GM18508 (cell line): ENCODE results near the gene SPTBN5.

Experiments used
- ATAC-seq: cut with Tn5 transposase; IDR thresholded peaks from one replicate; pipeline ENCODE4 v1.9.1; 2021; ENCODE audit warnings: moderate number of reproducible peaks; ENCODE audit not compliant: insufficient read depth, unreplicated experiment

SPTBN5 gene

DNA sequence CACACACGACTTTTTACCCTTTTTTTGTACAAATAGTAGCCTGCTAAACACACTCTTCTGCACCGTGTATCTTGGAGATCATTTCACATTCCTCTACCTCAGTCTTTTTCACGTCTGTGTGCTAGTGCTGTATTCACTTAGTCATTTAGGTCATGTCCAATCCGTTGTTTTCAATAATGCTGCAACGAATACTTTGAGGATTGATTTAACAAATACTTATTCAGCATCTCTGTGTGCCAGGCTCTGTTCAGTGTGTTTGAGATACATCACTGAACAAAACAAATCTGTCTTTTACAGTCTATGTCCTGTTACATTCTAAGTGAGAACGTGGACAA is 65.1 kb downstream of the SPTBN5 start:
- ATAC-seq: no peak

- no peak for ATAC-seq
These were observed 65.7 kb downstream of the SPTBN5 start, which contains the start of gene JMJD7 for GRCh38 chr15:41827880-41828806. Gene JMJD7, plus strand, starts transcription at chr15:41828092. Its CDS starts 33 bp downstream, at chr15:41828125.

DNA sequence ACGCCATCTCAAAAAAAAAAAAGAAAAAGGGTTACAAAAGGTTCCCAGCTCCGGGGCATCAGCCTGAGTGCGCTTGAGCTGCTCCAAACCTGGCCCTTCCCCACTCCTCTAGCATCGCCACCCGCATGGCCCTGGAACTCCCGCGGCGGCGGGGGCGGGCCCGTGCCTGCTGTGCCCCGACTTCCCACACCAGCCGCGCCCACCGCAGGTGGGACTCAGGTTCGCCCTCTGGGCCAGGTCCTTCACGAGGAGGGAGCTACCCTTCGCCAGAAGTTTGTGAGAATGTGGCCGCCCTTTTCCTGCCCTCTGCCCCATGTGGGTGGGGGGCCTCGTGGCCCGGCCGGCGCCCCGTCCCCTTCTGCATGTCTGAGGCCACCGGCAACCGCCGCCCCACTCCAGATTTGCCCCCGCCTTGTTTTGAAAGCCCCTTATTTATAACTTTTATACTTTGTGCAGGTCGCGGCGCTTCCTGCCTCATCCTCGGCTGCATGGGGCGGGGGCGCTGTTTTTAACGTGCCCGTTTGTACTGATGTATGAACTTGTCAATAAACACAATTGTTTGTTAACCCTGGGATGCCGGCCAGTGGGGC is 66.5 kb downstream of the SPTBN5 start:
- no peak for ATAC-seq

GRCh38 chr15:41825572-41826535 is 68.0 kb downstream of the SPTBN5 start:
- ATAC-seq: no peak

DNA sequence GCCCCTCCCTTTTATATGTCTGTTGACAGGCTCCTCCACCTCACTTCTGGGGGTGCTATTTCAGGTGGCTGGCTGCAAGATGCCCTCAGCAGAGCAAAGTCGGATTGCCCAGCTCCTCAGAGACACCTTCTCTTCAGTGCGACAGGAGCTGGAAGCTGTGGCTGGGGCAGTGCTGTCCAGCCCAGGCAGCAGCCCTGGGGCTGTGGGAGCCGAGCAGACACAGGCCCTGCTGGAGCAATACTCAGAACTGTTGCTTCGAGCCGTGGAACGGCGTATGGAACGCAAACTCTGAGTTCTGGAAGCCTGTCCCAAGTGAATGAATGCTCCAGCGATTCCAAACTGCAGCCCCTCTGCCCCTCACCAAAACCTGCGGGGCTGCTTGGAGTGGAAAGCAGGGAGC is 68.7 kb downstream of the SPTBN5 start:
- ATAC-seq: no peak

GRCh38 chr15:41824062-41824745 is 69.6 kb downstream of the SPTBN5 start:
- no peak for ATAC-seq

GRCh38 chr15:41823502-41823901 is 70.4 kb downstream of the SPTBN5 start:
- ATAC-seq: no peak

GRCh38 chr15:41822957-41823356 is 70.9 kb downstream of the SPTBN5 start:
- ATAC-seq: no peak

DNA sequence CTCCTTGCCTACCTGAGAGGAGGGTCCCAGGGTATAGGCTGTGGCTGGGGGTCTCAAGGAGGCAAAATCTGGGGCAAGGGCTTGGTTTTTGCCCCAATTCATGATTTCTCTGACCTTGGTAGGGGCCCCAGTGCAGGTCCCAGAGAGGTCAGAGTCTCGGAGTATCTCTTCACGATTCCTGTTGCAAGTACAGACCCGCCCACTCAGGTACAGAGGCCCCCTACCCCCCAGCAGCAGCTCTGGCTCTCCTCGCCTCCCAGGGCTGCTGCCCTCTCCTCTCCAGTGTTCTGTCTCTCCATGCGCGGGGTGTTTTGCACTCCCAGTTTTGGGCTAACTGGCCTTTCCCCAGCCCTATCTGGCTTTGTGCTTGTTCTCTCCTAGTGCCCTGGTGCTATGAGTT is 71.4 kb downstream of the SPTBN5 start:
- no peak for ATAC-seq

DNA sequence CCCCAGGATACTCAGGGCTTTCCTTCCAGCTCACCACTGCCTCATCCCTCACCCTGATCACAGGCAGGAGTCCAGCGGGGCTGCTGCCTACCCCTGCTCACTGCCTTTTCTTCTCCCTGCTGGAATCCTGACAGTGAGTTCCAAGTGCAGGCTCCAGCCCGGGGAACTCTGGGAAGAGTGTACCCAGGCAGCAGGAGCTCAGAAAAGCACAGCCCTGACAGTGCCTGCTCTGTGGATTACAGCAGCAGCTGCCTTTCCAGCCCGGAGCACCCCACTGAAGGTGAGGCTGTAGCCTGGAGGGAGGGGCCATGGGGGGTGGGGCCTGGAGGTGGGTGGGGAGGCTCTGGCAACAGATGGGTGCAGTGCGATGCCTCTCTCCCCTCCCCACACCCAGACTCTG is 72.0 kb downstream of the SPTBN5 start:
- ATAC-seq: no peak

DNA sequence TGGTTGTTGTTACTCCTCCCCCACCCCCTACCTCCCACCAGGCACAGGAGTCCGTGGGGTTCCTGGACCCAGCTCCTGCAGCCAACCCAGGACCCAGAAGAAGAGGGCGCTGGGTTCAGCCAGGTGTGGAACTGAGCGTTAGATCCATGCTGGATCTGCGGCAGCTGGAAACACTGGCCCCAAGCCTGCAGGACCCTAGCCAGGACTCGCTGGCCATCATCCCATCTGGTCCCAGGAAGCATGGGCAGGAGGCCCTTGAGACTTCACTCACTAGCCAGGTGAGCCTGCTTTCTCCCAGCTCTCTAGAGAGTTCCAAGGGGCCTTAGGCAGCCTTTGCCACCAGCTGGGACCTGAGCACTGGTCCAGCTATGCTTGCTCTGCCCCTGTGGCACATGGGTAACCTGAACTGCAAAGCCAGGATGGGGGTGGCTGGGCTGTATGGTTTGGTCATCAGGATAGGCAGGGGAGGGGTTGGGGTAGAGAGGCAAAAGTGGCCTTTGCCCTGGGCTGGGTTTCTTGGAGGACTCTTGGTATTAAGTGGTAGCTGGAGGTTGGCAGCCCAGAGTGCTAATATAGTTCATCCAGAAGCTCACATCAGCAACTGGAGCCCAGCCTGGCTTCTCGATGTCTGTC is 72.9 kb downstream of the SPTBN5 start:
- no peak for ATAC-seq

- ATAC-seq: no peak
These were observed 74.3 kb downstream of the SPTBN5 start for GRCh38 chr15:41819455-41820050.

DNA sequence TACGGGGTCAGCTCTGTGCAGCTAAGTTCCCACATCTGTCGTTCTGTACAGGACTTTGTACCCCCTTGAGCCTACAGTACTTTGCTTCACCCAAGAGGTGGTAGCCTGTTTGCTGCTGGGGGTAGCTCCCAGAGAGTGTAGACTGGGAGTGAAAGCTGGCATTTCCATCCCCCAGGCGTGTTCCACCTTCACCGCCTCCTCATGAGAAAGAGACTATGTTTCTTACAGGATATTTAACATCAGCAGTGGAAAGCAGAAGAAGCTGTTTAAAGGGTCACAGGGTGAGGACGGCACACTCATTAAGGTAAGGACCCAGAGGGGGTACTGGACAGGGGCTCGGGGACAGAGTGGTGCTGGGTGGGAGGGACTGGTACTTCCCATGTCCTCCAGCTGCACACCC is 76.1 kb downstream of the SPTBN5 start:
- ATAC-seq: no peak

DNA sequence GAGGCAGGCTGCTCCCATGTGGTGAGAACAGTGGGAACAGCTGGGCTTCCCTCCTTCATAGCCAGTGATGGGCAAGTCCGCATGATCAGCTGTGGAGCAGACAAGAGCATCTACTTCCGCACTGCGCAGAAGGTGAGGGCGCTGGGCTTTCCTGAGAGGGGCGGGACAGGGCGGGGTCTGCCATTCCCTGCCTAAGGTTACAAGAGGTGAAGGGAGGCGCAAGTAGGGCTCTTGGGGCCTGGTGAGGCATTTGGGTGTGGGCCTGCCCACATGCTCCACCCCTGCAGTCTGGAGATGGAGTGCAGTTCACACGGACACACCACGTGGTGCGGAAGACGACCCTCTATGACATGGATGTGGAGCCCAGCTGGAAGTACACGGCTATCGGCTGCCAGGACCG is 76.5 kb downstream of the SPTBN5 start:
- no peak for ATAC-seq

DNA sequence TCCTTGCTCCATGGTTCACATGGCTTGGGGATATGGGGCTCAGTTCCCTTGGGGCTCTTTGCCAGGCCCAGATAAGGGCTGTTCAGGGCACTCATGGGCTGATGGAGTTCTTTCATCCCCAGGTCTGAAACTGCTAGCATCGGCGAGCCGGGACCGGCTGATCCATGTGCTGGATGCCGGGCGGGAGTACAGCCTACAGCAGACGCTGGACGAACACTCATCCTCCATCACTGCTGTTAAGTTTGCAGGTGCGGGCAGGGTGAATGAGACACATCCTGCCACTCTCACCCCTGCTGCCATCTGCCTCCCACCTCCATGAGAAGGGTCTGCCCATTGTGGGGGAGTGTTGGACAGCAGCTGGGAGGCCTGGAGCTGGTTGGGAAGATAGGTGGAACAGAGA is 77.1 kb downstream of the SPTBN5 start:
- no peak for ATAC-seq

DNA sequence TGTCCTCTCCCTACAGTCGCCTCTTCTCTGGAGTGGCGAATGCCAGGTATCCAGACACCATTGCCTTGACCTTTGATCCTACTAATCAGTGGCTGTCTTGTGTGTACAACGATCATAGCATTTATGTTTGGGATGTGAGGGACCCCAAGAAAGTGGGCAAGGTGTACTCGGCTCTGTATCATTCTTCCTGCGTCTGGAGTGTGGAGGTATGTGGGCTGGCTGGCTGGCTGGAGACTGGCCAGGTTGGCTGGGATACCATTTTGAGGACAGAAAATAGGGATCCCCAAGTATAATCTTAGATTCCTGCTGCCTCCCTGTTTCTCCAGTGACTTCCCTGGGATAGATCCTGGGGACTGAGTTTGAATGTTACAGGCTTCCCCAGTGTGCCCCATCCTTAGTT is 79.3 kb downstream of the SPTBN5 start:
- ATAC-seq: no peak

DNA sequence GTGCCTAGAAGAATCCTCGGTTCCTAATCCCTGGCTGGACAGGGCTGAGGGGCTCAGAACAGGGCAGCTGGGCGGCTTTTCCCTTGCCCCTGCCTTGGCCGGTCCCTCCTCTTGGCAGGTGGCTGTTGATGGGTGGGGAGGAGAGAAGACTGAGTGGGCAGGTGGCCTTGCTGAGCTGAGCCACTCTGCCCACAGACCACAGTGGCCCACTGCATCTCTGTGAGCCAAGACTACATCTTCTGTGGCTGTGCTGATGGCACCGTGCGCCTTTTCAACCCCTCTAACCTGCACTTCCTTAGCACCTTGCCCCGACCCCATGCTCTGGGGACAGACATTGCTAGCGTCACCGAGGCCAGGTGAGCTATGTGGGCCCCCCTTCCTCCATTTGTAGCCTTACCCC is 80.4 kb downstream of the SPTBN5 start:
- ATAC-seq: no peak

DNA sequence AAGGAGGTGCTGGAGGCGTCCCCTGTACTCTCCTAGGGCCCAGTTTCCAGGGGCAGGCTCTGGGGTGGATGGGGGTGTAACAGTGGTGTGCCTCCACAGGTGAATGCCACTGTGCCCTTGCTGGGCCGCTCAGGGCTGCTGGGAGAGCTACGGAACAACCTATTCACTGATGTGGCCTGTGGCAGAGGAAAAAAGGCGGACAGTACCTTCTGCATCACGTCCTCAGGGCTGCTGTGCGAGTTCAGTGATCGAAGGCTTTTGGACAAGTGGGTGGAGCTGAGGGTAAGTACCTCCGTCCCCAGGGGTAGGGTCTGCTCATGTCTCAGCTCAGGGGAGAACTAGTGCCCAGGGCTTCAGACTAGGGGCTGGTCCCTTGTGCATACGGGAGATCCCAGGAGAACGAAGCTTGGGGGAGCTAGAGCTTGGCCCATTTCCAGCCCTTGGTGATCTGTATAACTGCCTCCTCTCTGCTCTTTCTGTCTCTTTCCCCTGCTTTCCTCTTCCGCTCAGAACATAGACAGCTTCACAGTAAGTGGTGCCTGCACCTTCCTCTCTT is 81.0 kb downstream of the SPTBN5 start:
- no peak for ATAC-seq
